Common myeloid progenitor, CD34-positive (primary cell): ENCODE data around the gene RABGEF1.
"Not testable (repeated sequence)": the region's sequence is repeated elsewhere in the genome, so short reads cannot be mapped to it uniquely, and the experiment has no call there.

ENCODE experiments used
- CTCF ChIA-PET: fragments of 350-600 bp; sonication (Branson Sonifier 250); formaldehyde crosslinking; loops from one replicate; lab custom pipeline; 2021; ENCODE audit warnings: antibody characterized with exemption; lab: Charles Lee
- POLR2A ChIA-PET: fragments of 350-600 bp; sonication (Branson Sonifier 250); formaldehyde crosslinking; loops from one replicate; lab custom pipeline; 2021; ENCODE audit warnings: antibody characterized with exemption; lab: Charles Lee
- DNase-seq, 3 donors: peaks; one replicate each; pipeline versions ENCODE4 v3.0.0 to v3.0.0-alpha.2; 2013
- H3K27ac ChIP-seq, 2 experiments: 1 replicate in 1 of 2; 2 replicates in 1 of 2; pipeline ENCODE4 v1.7.0; 2013; ENCODE audit warnings: inconsistent platforms in 2 of 2, low read length in 2 of 2, mild to moderate bottlenecking in 2 of 2, low read depth in 1 of 2, moderate library complexity in 1 of 2; ENCODE audit not compliant: severe bottlenecking in 2 of 2, insufficient read depth in 1 of 2, poor library complexity in 1 of 2
- H3K27me3 ChIP-seq, 5 experiments: replicated peaks in 2 of 5; 1 replicate in 3 of 5; 2 replicates in 2 of 5; pipeline versions ENCODE4 v1.6.1 to v1.7.0; 2013; ENCODE audit warnings: low read length in 4 of 5, mild to moderate bottlenecking in 2 of 5, moderate library complexity in 2 of 5, inconsistent platforms in 1 of 5; ENCODE audit not compliant: insufficient read depth in 5 of 5, control insufficient read depth in 4 of 5
- H3K36me3 ChIP-seq, 4 experiments: 1 replicate in 2 of 4; 2 replicates in 2 of 4; pipeline versions ENCODE4 v1.6.1 to v1.7.0; 2013; ENCODE audit warnings: low read length in 3 of 4, control low read depth in 1 of 4, mild to moderate bottlenecking in 1 of 4; ENCODE audit not compliant: control insufficient read depth in 4 of 4, insufficient read depth in 4 of 4
- H3K4me1 ChIP-seq, 4 experiments: 1 replicate in 3 of 4; 2 replicates in 1 of 4; pipeline versions ENCODE4 v1.6.1 to v1.7.1; 2013; ENCODE audit warnings: low read length in 3 of 4, mild to moderate bottlenecking in 3 of 4, control low read depth in 1 of 4, inconsistent platforms in 1 of 4, moderate library complexity in 1 of 4; ENCODE audit not compliant: control insufficient read depth in 4 of 4, insufficient read depth in 4 of 4; ENCODE audit errors: control extremely low read depth in 1 of 4
- H3K4me3 ChIP-seq, 7 experiments: 1 replicate in 4 of 7; 2 replicates in 3 of 7; pipeline versions ENCODE4 v1.5.1 to v1.7.0; 2013; ENCODE audit warnings: mild to moderate bottlenecking in 7 of 7, low read length in 6 of 7, moderate library complexity in 6 of 7, inconsistent platforms in 2 of 7, low read depth in 2 of 7, control low read depth in 1 of 7; ENCODE audit not compliant: insufficient read depth in 4 of 7, control insufficient read depth in 1 of 7; ENCODE audit errors: extremely low read depth in 1 of 7
- H3K9me3 ChIP-seq, 5 experiments: 1 replicate in 4 of 5; 2 replicates in 1 of 5; pipeline versions ENCODE4 v1.6.1 to v1.7.1; 2013; ENCODE audit warnings: low read length in 4 of 5, mild to moderate bottlenecking in 2 of 5, inconsistent platforms in 1 of 5, low read depth in 1 of 5, moderate library complexity in 1 of 5; ENCODE audit not compliant: control insufficient read depth in 4 of 5, insufficient read depth in 2 of 5; ENCODE audit errors: control extremely low read depth in 1 of 5
- WGBS: methylation state at CpG from one replicate; pipeline ENCODE4 v1.1.5; 2013; ENCODE audit not compliant: insufficient coverage; 5-methylcytosine and 5-hydroxymethylcytosine counted together

Gene RABGEF1

DNA sequence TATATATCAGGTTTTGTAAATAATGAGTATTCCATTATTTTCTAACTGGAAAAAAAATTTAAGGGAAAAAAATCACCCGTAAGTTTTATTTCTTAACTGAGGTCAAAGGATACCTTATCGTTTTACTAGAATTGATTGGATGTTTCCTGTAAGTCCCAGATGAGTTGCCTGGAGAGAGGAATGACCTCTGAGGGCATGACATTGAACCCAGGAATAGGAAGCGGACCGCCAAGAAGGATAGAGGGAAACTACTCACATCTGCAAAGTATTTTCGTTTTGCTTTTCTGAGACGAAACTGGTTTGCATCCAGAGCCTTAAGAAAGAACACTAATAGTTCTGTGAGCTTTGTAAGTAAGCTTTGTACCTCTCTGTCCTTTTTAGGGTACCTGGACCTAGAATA lies 17.4 kb downstream of the RABGEF1 start:
- WGBS: 98% methylated on average over 6 of the region's 6 CpGs
- H3K4me3 ChIP-seq: no peak overlapping the region
- no peak for DNase-seq
- H3K36me3 ChIP-seq: peaks cover 0 to 2% (median 0%) of the 10 kb centered on the region in 4 experiments
- ChIA-PET CTCF (no interaction called here), POLR2A (interaction anchor here (0.8 kb wide), 1 partner anchor 12 kb away, joined by 3 read pairs; no protein-coding TSS in a partner anchor)
- no peak overlapping the region for H3K27ac ChIP-seq
- no peaks in the 10 kb centered on the region for H3K9me3 ChIP-seq
- peaks cover 0 to 17% (median 2%) of the 10 kb centered on the region in 4 experiments for H3K4me1 ChIP-seq
- H3K27me3 ChIP-seq: no peaks in the 10 kb centered on the region

- peaks cover 0 to 2% (median 1%) of the 10 kb centered on the region in 4 experiments for H3K36me3 ChIP-seq
- H3K9me3 ChIP-seq: peaks cover 0 to 4% (median 3%) of the 10 kb centered on the region in 5 experiments
- WGBS: 90% methylated on average over 4 of the region's 9 CpGs
- no peak overlapping the region for H3K27ac ChIP-seq
- H3K27me3 ChIP-seq: no peaks in the 10 kb centered on the region
- peak in 2 of 3 donors; percentile 45 to 51 for DNase-seq
- H3K4me1 ChIP-seq: peaks cover 0 to 17% (median 2%) of the 10 kb centered on the region in 4 experiments
- H3K4me3 ChIP-seq: no peak overlapping the region
- ChIA-PET CTCF (no interaction called here), POLR2A (interaction anchor here (0.5 kb wide), 1 partner anchor 153 kb away, joined by 3 read pairs; no protein-coding TSS in a partner anchor)
Measured at GRCh38 chr7:66758950-66759628, 18.6 kb downstream of the RABGEF1 start.

GRCh38 chr7:66763183-66763582 lies 22.6 kb downstream of the RABGEF1 start:
- CTCF ChIA-PET, H3K9me3 ChIP-seq, H3K4me3 ChIP-seq, H3K27me3 ChIP-seq, H3K27ac ChIP-seq, H3K36me3 ChIP-seq, DNase-seq, POLR2A ChIA-PET: not testable (repeated sequence)
- H3K4me1 ChIP-seq: peaks cover 7 to 29% (median 8%) of the 10 kb centered on the region in 4 experiments
- WGBS: no CpG with 5 or more reads among the region's 3 CpGs

DNA sequence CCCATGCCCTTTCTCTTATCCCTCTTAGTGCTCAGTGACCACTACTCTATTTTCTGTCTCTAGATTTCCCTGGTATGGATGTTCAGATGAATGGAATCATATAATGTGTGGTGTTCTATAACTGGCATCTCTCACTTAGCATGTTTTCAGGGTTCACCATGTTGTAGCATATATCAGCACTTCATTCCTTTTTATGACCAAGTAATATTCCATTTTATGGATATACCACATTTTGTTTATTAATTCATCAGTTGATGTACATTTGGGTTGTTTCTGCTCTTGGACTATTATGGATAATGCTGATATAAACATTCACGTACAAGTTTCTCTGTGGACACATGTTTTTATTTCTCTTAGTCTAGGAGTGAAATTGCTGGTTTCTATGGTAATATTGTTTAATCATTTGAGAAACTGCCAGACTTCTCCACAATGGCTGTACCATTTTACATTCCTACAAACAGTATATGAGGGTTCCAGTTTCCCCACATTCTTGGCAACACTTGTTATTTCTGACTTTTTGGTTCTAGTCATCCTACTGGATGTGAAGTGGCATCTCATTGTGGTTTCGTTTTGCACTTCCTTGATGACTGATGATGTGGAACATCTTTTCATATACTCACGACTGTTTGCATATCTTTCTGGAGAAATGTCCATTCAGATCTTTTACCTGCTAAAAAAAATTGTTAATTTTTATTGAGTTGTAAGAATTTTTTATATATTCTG lies 23.3 kb downstream of the RABGEF1 start:
- CTCF ChIA-PET, H3K27me3 ChIP-seq, H3K4me3 ChIP-seq, H3K27ac ChIP-seq, H3K36me3 ChIP-seq, H3K9me3 ChIP-seq, POLR2A ChIA-PET: not testable (repeated sequence)
- no CpG with 5 or more reads among the region's 3 CpGs for whole genome bisulfite sequencing
- DNase-seq: peak in 1 of 3 donors; percentile 17
- peaks cover 8 to 27% (median 10%) of the 10 kb centered on the region in 4 experiments for H3K4me1 ChIP-seq

GRCh38 chr7:66764905-66765304 lies 24.4 kb downstream of the RABGEF1 start:
- DNase-seq, H3K4me3 ChIP-seq, H3K27ac ChIP-seq, H3K36me3 ChIP-seq, H3K9me3 ChIP-seq, POLR2A ChIA-PET, H3K27me3 ChIP-seq: not testable (repeated sequence)
- H3K4me1 ChIP-seq: peaks cover 13 to 27% (median 19%) of the 10 kb centered on the region in 4 experiments
- CTCF ChIA-PET: interaction anchor here (1.5 kb wide), 1 partner anchor 22 kb away, joined by 3 read pairs; no protein-coding TSS in a partner anchor
- WGBS: no CpG with 5 or more reads among the region's 1 CpG

- H3K36me3 ChIP-seq, H3K27me3 ChIP-seq, H3K4me3 ChIP-seq, H3K9me3 ChIP-seq, H3K27ac ChIP-seq, DNase-seq: not testable (repeated sequence)
- peaks cover 13 to 30% (median 22%) of the 10 kb centered on the region in 4 experiments for H3K4me1 ChIP-seq
- ChIA-PET POLR2A (interaction anchor here (0.6 to 1.0 kb wide), 2 partner anchors 26 to 545 kb away, joined by 3 to 5 read pairs; partner anchors contain the start of gene RABGEF1), CTCF (interaction anchor here (1.3 to 1.5 kb wide), 2 partner anchors 10 to 23 kb away, joined by 3 to 5 read pairs; no protein-coding TSS in a partner anchor)
- 97% methylated on average over 3 of the region's 6 CpGs for WGBS
Measured at GRCh38 chr7:66765322-66766025, 24.9 kb downstream of the RABGEF1 start.
